Mesenchymal stem cell (in vitro differentiated cells and primary cell): ENCODE measurements around the gene RPS6KA5.

Experiments used
- DNase-seq: peaks from one replicate; pipeline ENCODE4 v3.0.0-alpha.2; 2013
- H2AFZ ChIP-seq: one replicate; pipeline ENCODE4 v1.6.1; 2013; ENCODE audit warnings: low read depth, mild to moderate bottlenecking, control low read depth, inconsistent platforms, low read length, moderate library complexity
- H2AK5ac ChIP-seq: 2 replicates; pipeline ENCODE4 v1.6.1; 2013; ENCODE audit warnings: low read length, moderate library complexity, mild to moderate bottlenecking, inconsistent platforms; ENCODE audit not compliant: severe bottlenecking
- H2BK120ac ChIP-seq: one replicate; pipeline ENCODE4 v1.6.1; 2013; ENCODE audit warnings: low read depth, mild to moderate bottlenecking, inconsistent platforms, low read length, moderate library complexity
- H2BK12ac ChIP-seq, 2 experiments: one replicate each; pipeline ENCODE4 v1.6.1; 2013; ENCODE audit warnings: inconsistent platforms in 2 of 2, low read length in 2 of 2, mild to moderate bottlenecking in 2 of 2, moderate library complexity in 2 of 2, control low read depth in 1 of 2
- H2BK15ac ChIP-seq: one replicate; pipeline ENCODE4 v1.6.1; 2013; ENCODE audit warnings: mild to moderate bottlenecking, low read depth, inconsistent platforms; ENCODE audit not compliant: poor library complexity, severe bottlenecking
- H2BK5ac ChIP-seq: 2 replicates; pipeline ENCODE4 v1.6.1; 2013; ENCODE audit warnings: low read depth, mild to moderate bottlenecking, low read length, control low read depth, inconsistent platforms; ENCODE audit not compliant: poor library complexity, severe bottlenecking
- H3K14ac ChIP-seq, 2 experiments: one replicate each; pipeline ENCODE4 v1.6.1; 2013; ENCODE audit warnings: inconsistent platforms in 2 of 2, low read length in 2 of 2, control low read depth in 1 of 2, mild to moderate bottlenecking in 1 of 2, moderate library complexity in 1 of 2
- H3K18ac ChIP-seq, 2 experiments: one replicate each; pipeline ENCODE4 v1.6.1; 2013; ENCODE audit warnings: inconsistent platforms in 2 of 2, low read length in 2 of 2, control low read depth in 1 of 2, low read depth in 1 of 2, mild to moderate bottlenecking in 1 of 2
- H3K23ac ChIP-seq, 2 experiments: one replicate each; pipeline ENCODE4 v1.6.1; 2013; ENCODE audit warnings: inconsistent platforms in 2 of 2, low read length in 2 of 2, mild to moderate bottlenecking in 2 of 2, moderate library complexity in 2 of 2, control low read depth in 1 of 2
- H3K27ac ChIP-seq: 2 replicates; pipeline ENCODE4 v1.5.1; 2013; ENCODE audit warnings: mild to moderate bottlenecking, moderate library complexity, low read length, control low read depth, inconsistent platforms; ENCODE audit not compliant: poor library complexity, severe bottlenecking
- H3K27me3 ChIP-seq, 2 experiments: 2 replicates each; pipeline versions ENCODE4 v1.6.1 to v1.7.0; 2013; ENCODE audit warnings: low read length in 2 of 2, mild to moderate bottlenecking in 2 of 2, moderate library complexity in 2 of 2, control low read depth in 1 of 2, inconsistent platforms in 1 of 2; ENCODE audit not compliant: control insufficient read depth in 1 of 2, insufficient read depth in 1 of 2
- H3K36me3 ChIP-seq, 2 experiments: 2 replicates each; pipeline versions ENCODE4 v1.6.1 to v1.7.0; 2013; ENCODE audit warnings: low read length in 2 of 2, control low read depth in 1 of 2, inconsistent platforms in 1 of 2, low read depth in 1 of 2, mild to moderate bottlenecking in 1 of 2; ENCODE audit not compliant: insufficient read depth in 2 of 2, control insufficient read depth in 1 of 2
- H3K4ac ChIP-seq, 2 experiments: one replicate each; pipeline ENCODE4 v1.6.1; 2013; ENCODE audit warnings: inconsistent platforms in 2 of 2, low read length in 2 of 2, mild to moderate bottlenecking in 2 of 2, moderate library complexity in 2 of 2, control low read depth in 1 of 2, low read depth in 1 of 2
- H3K4me1 ChIP-seq: 2 replicates; pipeline ENCODE4 v1.6.1; 2013; ENCODE audit warnings: low read depth, low read length, control low read depth; ENCODE audit not compliant: control insufficient read depth, insufficient read depth
- H3K4me2 ChIP-seq: 2 replicates; pipeline ENCODE4 v1.6.1; 2013; ENCODE audit warnings: low read length, mild to moderate bottlenecking, inconsistent platforms; ENCODE audit not compliant: poor library complexity, severe bottlenecking
- H3K4me3 ChIP-seq, 2 experiments: 2 replicates each; pipeline versions ENCODE4 v1.5.1 to v1.7.0; 2013; ENCODE audit warnings: low read length in 2 of 2, mild to moderate bottlenecking in 2 of 2, control low read depth in 1 of 2, low read depth in 1 of 2; ENCODE audit not compliant: insufficient read depth in 1 of 2
- H3K79me1 ChIP-seq: replicated peaks from 2 replicates; pipeline ENCODE4 v1.6.1; 2013; ENCODE audit warnings: mild to moderate bottlenecking, control low read depth, low read length, inconsistent platforms; ENCODE audit not compliant: poor library complexity, severe bottlenecking
- H3K9ac ChIP-seq: 2 replicates; pipeline ENCODE4 v1.7.0; 2013; ENCODE audit warnings: mild to moderate bottlenecking, low read length, moderate library complexity
- H3K9me3 ChIP-seq: 2 replicates; pipeline ENCODE4 v1.7.0; 2013; ENCODE audit warnings: mild to moderate bottlenecking, low read length; ENCODE audit not compliant: control insufficient read depth
- H4K8ac ChIP-seq: one replicate; pipeline ENCODE4 v1.6.1; 2013; ENCODE audit warnings: inconsistent platforms, mild to moderate bottlenecking, low read length, moderate library complexity
- H4K91ac ChIP-seq: one replicate; pipeline ENCODE4 v1.6.1; 2013; ENCODE audit warnings: mild to moderate bottlenecking, low read length, inconsistent platforms
- WGBS: methylation state at CpG from one replicate; pipeline ENCODE4 v1.1.7; 2013; ENCODE audit warnings: mixed read lengths; 5-methylcytosine and 5-hydroxymethylcytosine counted together

Gene RPS6KA5

DNA sequence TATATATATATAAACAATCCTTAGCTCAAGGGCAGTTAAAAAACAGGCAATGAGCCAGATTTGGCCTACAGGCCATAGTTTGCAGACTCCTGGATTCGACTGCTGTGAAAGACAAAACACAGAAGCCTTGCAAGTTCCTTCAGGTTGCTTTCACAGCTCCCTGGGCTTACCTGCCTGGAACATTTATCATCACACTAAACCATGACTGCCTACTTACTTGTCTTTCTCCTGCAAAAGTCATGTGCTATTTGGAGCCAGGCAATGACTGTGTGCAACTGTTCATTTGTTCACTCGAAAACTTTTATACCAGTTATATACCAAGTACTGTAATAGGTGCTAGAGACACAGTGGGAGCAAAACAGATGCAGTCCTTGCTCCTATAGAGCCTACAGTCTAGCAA lies 2.2 kb upstream of the RPS6KA5 start:
- Histone ChIP-seq H2AK5ac (no peak overlapping the region), H4K91ac (no peak overlapping the region), H3K18ac (no peak overlapping the region), H3K14ac (no peak overlapping the region), H3K79me1 (peaks cover 3% of the 10 kb centered on the region), H3K4me2 (no peak overlapping the region), H3K9ac (no peak overlapping the region), H3K9me3 (no peaks in the 10 kb centered on the region), H2BK15ac (no peak overlapping the region), H2AFZ (no peak overlapping the region), H2BK120ac (no peak overlapping the region), H3K27me3 (no peaks in the 10 kb centered on the region), H3K4me3 (no peak overlapping the region), H2BK12ac (no peak overlapping the region), H4K8ac (no peak overlapping the region), H3K4ac (no peak overlapping the region), H2BK5ac (no peak overlapping the region), H3K36me3 (no peaks in the 10 kb centered on the region), H3K23ac (no peak overlapping the region), H3K27ac (no peak overlapping the region), H3K4me1 (peaks cover 2% of the 10 kb centered on the region)
- 77% methylated on average over 1 of the region's 2 CpGs for WGBS
- no peak for DNase-seq

DNA sequence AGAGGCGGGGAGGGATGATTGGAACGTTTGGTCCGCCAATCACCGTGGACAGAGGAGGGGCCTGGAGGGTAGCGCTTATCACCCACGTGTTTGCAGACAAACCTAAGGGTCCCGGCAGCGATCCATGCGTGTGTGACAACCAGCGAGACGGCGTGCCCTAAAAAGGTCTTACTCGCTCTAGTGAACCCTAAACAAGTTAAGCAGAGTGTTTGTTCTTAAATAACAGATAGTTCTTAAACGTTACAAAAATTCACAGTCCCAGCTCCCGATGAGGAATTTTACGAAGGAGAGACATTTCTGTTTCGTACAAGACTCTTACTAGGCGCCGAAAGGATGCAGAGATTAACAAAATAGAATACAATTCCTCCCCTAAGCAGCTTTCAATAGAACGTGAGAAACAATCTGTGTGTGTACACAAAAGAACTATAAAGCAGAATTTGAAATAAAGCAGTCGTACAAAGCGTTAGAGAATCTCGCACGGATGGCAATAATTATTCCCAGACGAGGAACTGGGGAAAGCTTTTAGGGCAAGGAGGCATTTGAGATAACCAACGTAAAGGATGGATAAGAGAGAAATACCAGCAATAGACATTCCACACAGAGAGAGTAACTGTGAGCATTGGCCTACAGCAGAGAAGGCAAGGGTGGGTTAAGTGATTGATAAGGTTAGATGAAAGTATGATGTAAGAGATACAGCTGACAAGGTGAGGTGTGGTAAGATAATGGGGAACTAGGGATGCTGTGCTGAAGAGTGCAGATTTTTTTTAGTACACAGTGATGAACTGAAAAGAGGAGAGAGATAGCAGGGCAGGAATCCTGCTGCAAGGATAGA lies 831 bp upstream of the RPS6KA5 start:
- H3K18ac ChIP-seq: no peak overlapping the region

DNA sequence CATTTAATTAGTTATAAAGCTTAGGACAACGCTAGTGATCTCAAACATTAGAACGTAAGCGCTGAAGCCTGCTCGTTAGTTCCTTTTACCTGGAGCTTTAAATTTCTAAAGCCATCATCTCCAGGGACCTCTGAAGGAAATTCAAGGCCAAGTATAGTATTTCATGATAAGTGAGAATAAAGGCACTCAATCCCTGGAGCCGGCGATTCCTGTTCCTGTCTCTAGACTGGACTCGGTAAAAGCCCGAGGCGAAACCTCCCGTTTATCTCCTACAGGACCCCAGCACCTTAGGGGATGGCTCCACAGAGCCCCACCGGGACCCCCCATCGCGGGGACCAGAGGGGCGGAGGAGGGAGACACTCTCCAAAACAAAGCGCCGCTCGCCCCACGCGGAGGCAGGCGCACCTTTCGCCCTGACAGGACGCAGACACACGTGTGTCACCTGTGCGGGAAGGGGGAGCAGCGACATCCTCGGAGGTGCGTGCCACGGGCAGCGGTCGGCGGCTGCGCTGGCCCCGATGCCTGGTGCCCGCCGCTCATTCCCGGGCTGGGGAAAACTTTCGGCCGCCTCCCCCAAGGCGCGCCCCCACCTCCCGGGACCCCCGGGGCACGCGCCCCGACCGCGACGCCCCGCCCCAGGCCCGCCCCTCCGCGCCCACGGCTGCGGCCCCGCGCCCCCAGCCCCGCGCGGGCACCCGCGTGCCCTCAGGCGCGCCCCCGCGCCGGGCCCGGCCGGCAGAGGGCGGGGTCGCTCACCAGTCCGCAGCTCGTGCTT lies 678 bp downstream of the RPS6KA5 start:
- peak overlapping the region; percentile 79 for H2BK5ac ChIP-seq
- H3K14ac ChIP-seq: peak overlapping the region in 1 of 2 experiments; percentile 100
- no peaks in the 10 kb centered on the region for H3K36me3 ChIP-seq
- peak overlapping the region; percentile 99 for H2AFZ ChIP-seq
- peak overlapping the region; percentile 92 to 99 for H3K4me3 ChIP-seq
- H2BK120ac ChIP-seq: no peak overlapping the region
- H2BK15ac ChIP-seq: peak overlapping the region; percentile 57
- peak overlapping the region; percentile 81 for H4K8ac ChIP-seq
- WGBS: 3% methylated on average over 50 of the region's 72 CpGs
- peak overlapping the region; percentile 96 for H3K4me2 ChIP-seq
- no peak for DNase-seq
- peak overlapping the region; percentile 65 to 70 for H3K4ac ChIP-seq
- peak overlapping the region; percentile 93 to 94 for H3K18ac ChIP-seq
- H2AK5ac ChIP-seq: no peak overlapping the region
- H2BK12ac ChIP-seq: peak overlapping the region in 1 of 2 experiments; percentile 92
- peak overlapping the region; percentile 96 for H3K9ac ChIP-seq
- no peaks in the 10 kb centered on the region for H3K27me3 ChIP-seq
- H3K23ac ChIP-seq: peak overlapping the region in 1 of 2 experiments; percentile 99
- H3K79me1 ChIP-seq: peaks cover 9% of the 10 kb centered on the region
- peaks cover 2% of the 10 kb centered on the region for H3K4me1 ChIP-seq
- H4K91ac ChIP-seq: peak overlapping the region; percentile 82
- H3K9me3 ChIP-seq: no peaks in the 10 kb centered on the region
- H3K27ac ChIP-seq: peak overlapping the region; percentile 43

More for the DNA sequence above, 831 bp upstream of the RPS6KA5 start:
- WGBS: 5% methylated on average over 16 of the region's 26 CpGs
- Histone ChIP-seq H3K27ac (no peak overlapping the region), H3K4me2 (peak overlapping the region; percentile 78), H2AFZ (no peak overlapping the region), H3K4me3 (peak overlapping the region; percentile 52 to 81), H3K23ac (no peak overlapping the region), H2BK120ac (no peak overlapping the region), H4K91ac (no peak overlapping the region), H3K27me3 (no peaks in the 10 kb centered on the region), H2BK12ac (no peak overlapping the region), H4K8ac (no peak overlapping the region), H3K36me3 (no peaks in the 10 kb centered on the region), H2BK15ac (no peak overlapping the region), H2AK5ac (no peak overlapping the region), H3K9ac (peak overlapping the region; percentile 95), H3K4ac (no peak overlapping the region), H3K14ac (no peak overlapping the region), H2BK5ac (no peak overlapping the region), H3K9me3 (no peaks in the 10 kb centered on the region), H3K4me1 (peaks cover 2% of the 10 kb centered on the region), H3K79me1 (peaks cover 6% of the 10 kb centered on the region)
- DNase-seq: no peak

DNA sequence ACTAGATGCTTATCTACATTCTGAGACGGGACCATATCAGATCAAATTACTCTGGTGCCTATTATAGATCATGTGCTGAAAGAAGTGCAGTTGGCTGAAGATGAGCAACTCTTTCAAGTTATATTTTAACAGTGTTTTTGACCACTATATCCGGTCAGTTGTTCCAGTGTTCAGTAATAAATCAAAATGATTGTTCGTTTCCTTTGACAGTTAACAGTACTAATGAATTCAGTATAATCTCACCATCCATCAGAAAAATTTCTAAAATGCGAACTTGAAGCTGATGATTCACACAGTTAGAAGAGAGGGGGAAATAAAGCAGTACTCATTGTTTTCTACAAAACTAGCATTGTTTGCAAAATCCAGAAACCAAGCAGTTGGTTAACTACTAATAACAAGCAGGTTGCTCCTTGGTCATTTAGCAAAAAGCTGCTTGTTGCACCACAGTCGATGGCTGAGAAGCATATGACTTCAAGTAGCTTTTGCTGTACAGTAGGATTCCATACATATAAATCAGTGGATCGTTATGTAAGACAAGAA lies 2.3 kb downstream of the RPS6KA5 start:
- H2BK12ac ChIP-seq: no peak overlapping the region
- H3K9ac ChIP-seq: no peak overlapping the region
- H3K27ac ChIP-seq: peak overlapping the region; percentile 95
- H3K18ac ChIP-seq: no peak overlapping the region
- H3K27me3 ChIP-seq: no peaks in the 10 kb centered on the region
- DNase-seq: peak; percentile 46
- H3K36me3 ChIP-seq: no peaks in the 10 kb centered on the region
- no peak overlapping the region for H4K91ac ChIP-seq
- peaks cover 3% of the 10 kb centered on the region for H3K4me1 ChIP-seq
- H3K23ac ChIP-seq: no peak overlapping the region
- peak overlapping the region; percentile 51 for H3K4me2 ChIP-seq
- no peaks in the 10 kb centered on the region for H3K9me3 ChIP-seq
- no peak overlapping the region for H3K14ac ChIP-seq
- no peak overlapping the region for H4K8ac ChIP-seq
- H3K4me3 ChIP-seq: no peak overlapping the region
- WGBS: 69% methylated on average over 3 of the region's 6 CpGs
- no peak overlapping the region for H2AK5ac ChIP-seq
- no peak overlapping the region for H3K4ac ChIP-seq
- H2BK15ac ChIP-seq: no peak overlapping the region
- no peak overlapping the region for H2BK120ac ChIP-seq
- H2BK5ac ChIP-seq: no peak overlapping the region
- peaks cover 11% of the 10 kb centered on the region for H3K79me1 ChIP-seq
- no peak overlapping the region for H2AFZ ChIP-seq
